GM18907 (cell line): Measurements from ENCODE around the gene CELF1.
"Not testable (repeated sequence)": the region's sequence is repeated elsewhere in the genome, so short reads cannot be mapped to it uniquely, and the experiment has no call there.

ENCODE experiments used
- ATAC-seq: cut with Tn5 transposase; IDR thresholded peaks from one replicate; pipeline ENCODE4 v1.9.1; 2021; ENCODE audit warnings: mild to moderate bottlenecking, moderate library complexity; ENCODE audit not compliant: unreplicated experiment

Gene CELF1

GRCh38 chr11:47541070-47541469 is 11.9 kb downstream of the CELF1 start:
- ATAC-seq: no peak

- ATAC-seq: no peak
Measured at GRCh38 chr11:47539681-47540039, 13.3 kb downstream of the CELF1 start.

GRCh38 chr11:47538741-47539565 is 14.0 kb downstream of the CELF1 start:
- ATAC-seq: no peak

GRCh38 chr11:47536915-47537314 is 16.0 kb downstream of the CELF1 start:
- ATAC-seq: no peak

- ATAC-seq: no peak
Measured at GRCh38 chr11:47534704-47535251, 18.2 kb downstream of the CELF1 start.

GRCh38 chr11:47533690-47534151 is 19.2 kb downstream of the CELF1 start:
- no peak for ATAC-seq

GRCh38 chr11:47532597-47533213 is 20.2 kb downstream of the CELF1 start:
- no peak for ATAC-seq

GRCh38 chr11:47531666-47532065 is 21.3 kb downstream of the CELF1 start:
- ATAC-seq: no peak

GRCh38 chr11:47530721-47531120 is 22.2 kb downstream of the CELF1 start:
- not testable (repeated sequence) for ATAC-seq

GRCh38 chr11:47529951-47530350 is 23.0 kb downstream of the CELF1 start:
- no peak for ATAC-seq

- no peak for ATAC-seq
Measured at GRCh38 chr11:47527186-47527585, 25.7 kb downstream of the CELF1 start.

GRCh38 chr11:47526032-47526431 is 26.9 kb downstream of the CELF1 start:
- ATAC-seq: not testable (repeated sequence)

- peak; percentile 7 for ATAC-seq
Measured at GRCh38 chr11:47524291-47524874, 28.5 kb downstream of the CELF1 start.

GRCh38 chr11:47523490-47524225 is 29.3 kb downstream of the CELF1 start:
- ATAC-seq: peak; percentile 61

- no peak for ATAC-seq
Measured at GRCh38 chr11:47518212-47518964, 34.5 kb downstream of the CELF1 start.

GRCh38 chr11:47516984-47517853 is 35.7 kb downstream of the CELF1 start:
- no peak for ATAC-seq

GRCh38 chr11:47516155-47516554 is 36.8 kb downstream of the CELF1 start:
- ATAC-seq: no peak

GRCh38 chr11:47514825-47515647 is 37.9 kb downstream of the CELF1 start:
- peak; percentile 38 for ATAC-seq
